HuH-7 (cell line): ENCODE data around the gene MRPL50.
"Not testable (repeated sequence)": the region's sequence is repeated elsewhere in the genome, so short reads cannot be mapped to it uniquely, and the experiment has no call there.

ENCODE experiments used
- DNase-seq: peaks from one replicate; pipeline ENCODE4 v3.0.0; 2011; ENCODE audit warnings: low spot score

MRPL50 gene

GRCh38 chr9:101417977-101418376, 19.6 kb upstream of the MRPL50 start:
- DNase-seq: no peak

- no peak for DNase-seq
These were observed 19.0 kb upstream of the MRPL50 start for GRCh38 chr9:101417389-101417788.

- DNase-seq: no peak
These were observed 17.2 kb upstream of the MRPL50 start for GRCh38 chr9:101415578-101415977.

GRCh38 chr9:101414839-101415238, 16.4 kb upstream of the MRPL50 start:
- DNase-seq: no peak

- no peak for DNase-seq
These were observed 10.7 kb upstream of the MRPL50 start for GRCh38 chr9:101409079-101409477.

- no peak for DNase-seq
These were observed 10.1 kb upstream of the MRPL50 start for GRCh38 chr9:101408374-101409078.

GRCh38 chr9:101403516-101404285, 5.3 kb upstream of the MRPL50 start:
- no peak for DNase-seq

GRCh38 chr9:101400120-101400519, 1.7 kb upstream of the MRPL50 start:
- DNase-seq: no peak

- DNase-seq: no peak
These were observed 1.2 kb upstream of the MRPL50 start for GRCh38 chr9:101399643-101399970.

GRCh38 chr9:101398930-101399642, 668 bp upstream of the MRPL50 start:
- no peak for DNase-seq

GRCh38 chr9:101397746-101398067, 711 bp downstream of the MRPL50 start:
- no peak for DNase-seq

GRCh38 chr9:101394687-101395086, 3.7 kb downstream of the MRPL50 start:
- DNase-seq: no peak

GRCh38 chr9:101393135-101393534, 5.3 kb downstream of the MRPL50 start:
- DNase-seq: no peak

GRCh38 chr9:101388507-101388993, 9.9 kb downstream of the MRPL50 start:
- no peak for DNase-seq

- peak; percentile 6 for DNase-seq
These were observed 10.4 kb downstream of the MRPL50 start for GRCh38 chr9:101387871-101388506.

GRCh38 chr9:101384873-101385536, 13.4 kb downstream of the MRPL50 start, which contains the start of gene BAAT:
BAAT (minus strand) TSS chr9:101385006; CDS start chr9:101371404, 13,602 bp downstream.
- not testable (repeated sequence) for DNase-seq

GRCh38 chr9:101383361-101383760, 15.1 kb downstream of the MRPL50 start:
- no peak for DNase-seq

GRCh38 chr9:101381833-101382342, 16.5 kb downstream of the MRPL50 start:
- no peak for DNase-seq

GRCh38 chr9:101381118-101381517, 17.3 kb downstream of the MRPL50 start:
- DNase-seq: no peak

- DNase-seq: no peak
These were observed 18.1 kb downstream of the MRPL50 start for GRCh38 chr9:101380295-101380694.

GRCh38 chr9:101376111-101376848, 22.1 kb downstream of the MRPL50 start:
- no peak for DNase-seq
